Activated CD4-positive, alpha-beta T cell treated with anti-CD3 and anti-CD28 coated beads, Interleukin-2, amount 10 ng/mL, durations not matched to agents 24 days and 14 days (primary cell): Measurements from ENCODE around the gene MEGF10. TPM values are rescaled to one million over a fixed set of nuclear protein-coding genes. Genes with fewer than 3 reads are reported as not detected.

Experiments
- DNase-seq: peaks from one replicate; pipeline ENCODE4 v3.0.0; 2022
- H3K27ac Mint-ChIP-seq: one replicate; pipeline ENCODE4 v1.8.0; 2022; ENCODE audit warnings: mild to moderate bottlenecking, mixed read lengths
- H3K27me3 Mint-ChIP-seq: one replicate; pipeline ENCODE4 v1.8.0; 2022; ENCODE audit warnings: mixed read lengths
- H3K36me3 Mint-ChIP-seq: one replicate; pipeline ENCODE4 v1.8.0; 2022; ENCODE audit warnings: low read depth, mild to moderate bottlenecking, mixed read lengths
- H3K4me1 Mint-ChIP-seq: one replicate; pipeline ENCODE4 v1.8.0; 2021; ENCODE audit warnings: mixed read lengths
- H3K4me3 Mint-ChIP-seq: one replicate; pipeline ENCODE4 v1.8.0; 2022; ENCODE audit warnings: mild to moderate bottlenecking, moderate library complexity, mixed read lengths
- H3K9me3 Mint-ChIP-seq: one replicate; pipeline ENCODE4 v1.8.0; 2021; ENCODE audit warnings: mixed read lengths
- intact Hi-C: fragments of 100-400 bp; cut with micrococcal nuclease; formaldehyde crosslinking; loops from one replicate; pipeline ENCODE4 v1.15.1; 2023
- total RNA-seq: library from RNA; stranded (reverse); gene quantifications from 2 replicates; pipeline ENCODE4 v1.2.3, GENCODE V29; 2022

The MEGF10 gene
- total RNA-seq, 1 donor from 2014 or later: not detected

- no peak overlapping the region for H3K4me3 Mint-ChIP-seq
- no peak for DNase-seq
- H3K4me1 Mint-ChIP-seq: no peaks in the 10 kb centered on the region
- H3K9me3 Mint-ChIP-seq: no peaks in the 10 kb centered on the region
- no peaks in the 10 kb centered on the region for H3K36me3 Mint-ChIP-seq
- intact Hi-C loops: no loop called here
- peaks cover 3% of the 10 kb centered on the region for H3K27me3 Mint-ChIP-seq
- H3K27ac Mint-ChIP-seq: no peak overlapping the region
These were observed 87.1 kb downstream of the MEGF10 start for GRCh38 chr5:127377651-127378050.

- intact Hi-C loops: no loop called here
- no peak for DNase-seq
These were observed 95.3 kb downstream of the MEGF10 start for GRCh38 chr5:127385936-127386335.

GRCh38 chr5:127386557-127386956 is 96.0 kb downstream of the MEGF10 start:
- no peaks in the 10 kb centered on the region for H3K27me3 Mint-ChIP-seq
- no peaks in the 10 kb centered on the region for H3K36me3 Mint-ChIP-seq
- intact Hi-C loops: no loop called here
- H3K9me3 Mint-ChIP-seq: no peaks in the 10 kb centered on the region
- H3K27ac Mint-ChIP-seq: no peak overlapping the region
- DNase-seq: no peak
- no peak overlapping the region for H3K4me3 Mint-ChIP-seq
- no peaks in the 10 kb centered on the region for H3K4me1 Mint-ChIP-seq

More at GRCh38 chr5:127385936-127386335, 95.3 kb downstream of the MEGF10 start:
- H3K36me3 Mint-ChIP-seq: no peaks in the 10 kb centered on the region
- no peaks in the 10 kb centered on the region for H3K9me3 Mint-ChIP-seq
- H3K4me1 Mint-ChIP-seq: no peaks in the 10 kb centered on the region
- H3K4me3 Mint-ChIP-seq: no peak overlapping the region
- no peaks in the 10 kb centered on the region for H3K27me3 Mint-ChIP-seq
- no peak overlapping the region for H3K27ac Mint-ChIP-seq

- DNase-seq: no peak
- H3K4me1 Mint-ChIP-seq: no peaks in the 10 kb centered on the region
- peaks cover 7% of the 10 kb centered on the region for H3K27me3 Mint-ChIP-seq
- H3K9me3 Mint-ChIP-seq: no peaks in the 10 kb centered on the region
- intact Hi-C loops: no loop called here
- H3K36me3 Mint-ChIP-seq: no peaks in the 10 kb centered on the region
- no peak overlapping the region for H3K4me3 Mint-ChIP-seq
- H3K27ac Mint-ChIP-seq: no peak overlapping the region
These were observed 99.0 kb downstream of the MEGF10 start for GRCh38 chr5:127389601-127390000.

DNA sequence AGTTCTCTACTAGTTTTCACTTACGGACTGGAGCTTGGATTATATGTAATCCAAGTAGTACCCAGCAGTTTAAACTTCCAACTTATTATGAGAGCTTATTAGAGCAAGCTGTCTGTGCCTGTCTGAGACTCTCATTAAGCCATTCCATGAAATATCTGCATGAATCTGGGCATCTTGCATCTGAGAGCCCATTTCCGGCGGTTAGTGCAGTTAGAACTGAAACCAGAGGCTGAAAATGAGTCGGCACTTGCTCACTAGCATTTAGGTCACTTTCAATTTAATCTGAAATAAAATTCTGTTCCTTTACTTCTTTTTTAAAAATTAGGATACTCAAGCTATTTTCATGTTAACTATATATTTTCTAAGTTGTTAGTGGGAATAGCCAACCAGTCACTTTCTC is 102.2 kb downstream of the MEGF10 start:
- H3K4me3 Mint-ChIP-seq: no peak overlapping the region
- H3K9me3 Mint-ChIP-seq: no peaks in the 10 kb centered on the region
- H3K36me3 Mint-ChIP-seq: no peaks in the 10 kb centered on the region
- intact Hi-C loops: no loop called here
- H3K27me3 Mint-ChIP-seq: peaks cover 7% of the 10 kb centered on the region
- H3K4me1 Mint-ChIP-seq: no peaks in the 10 kb centered on the region
- DNase-seq: no peak
- H3K27ac Mint-ChIP-seq: no peak overlapping the region

DNA sequence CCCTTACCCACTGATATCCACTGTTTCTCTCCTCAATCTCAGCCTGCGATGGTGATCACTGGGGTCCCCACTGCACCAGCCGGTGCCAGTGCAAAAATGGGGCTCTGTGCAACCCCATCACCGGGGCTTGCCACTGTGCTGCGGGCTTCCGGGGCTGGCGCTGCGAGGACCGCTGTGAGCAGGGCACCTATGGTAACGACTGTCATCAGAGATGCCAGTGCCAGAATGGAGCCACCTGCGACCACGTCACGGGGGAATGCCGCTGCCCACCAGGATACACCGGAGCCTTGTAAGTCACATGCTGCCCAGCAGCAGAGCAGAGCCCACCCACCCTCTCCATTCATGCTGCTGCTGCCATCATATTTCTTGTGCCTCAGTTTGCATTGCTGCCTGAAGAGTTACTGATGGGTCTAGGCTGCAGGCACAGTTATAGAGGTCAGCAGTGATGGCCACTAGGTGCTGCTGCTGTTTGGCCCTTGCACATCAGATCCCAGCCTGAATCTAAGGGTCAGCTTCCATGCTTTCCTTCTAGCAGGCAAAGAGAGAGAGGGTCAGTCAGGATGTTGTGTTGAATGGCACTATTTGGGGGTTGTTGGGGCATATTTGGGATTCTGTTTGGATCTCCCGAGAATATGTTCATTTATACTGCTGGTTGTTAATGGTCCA is 106.0 kb downstream of the MEGF10 start:
- Mint-ChIP-seq H3K27ac (no peak overlapping the region), H3K27me3 (peaks cover 13% of the 10 kb centered on the region), H3K9me3 (no peaks in the 10 kb centered on the region), H3K4me1 (no peaks in the 10 kb centered on the region), H3K36me3 (no peaks in the 10 kb centered on the region), H3K4me3 (no peak overlapping the region)
- no peak for DNase-seq
- intact Hi-C loops: no loop called here

GRCh38 chr5:127398508-127398907 is 107.9 kb downstream of the MEGF10 start:
- Mint-ChIP-seq H3K27me3 (peaks cover 14% of the 10 kb centered on the region), H3K27ac (no peak overlapping the region), H3K36me3 (no peaks in the 10 kb centered on the region), H3K4me3 (no peak overlapping the region), H3K9me3 (no peaks in the 10 kb centered on the region), H3K4me1 (no peaks in the 10 kb centered on the region)
- intact Hi-C loops: no loop called here
- no peak for DNase-seq

DNA sequence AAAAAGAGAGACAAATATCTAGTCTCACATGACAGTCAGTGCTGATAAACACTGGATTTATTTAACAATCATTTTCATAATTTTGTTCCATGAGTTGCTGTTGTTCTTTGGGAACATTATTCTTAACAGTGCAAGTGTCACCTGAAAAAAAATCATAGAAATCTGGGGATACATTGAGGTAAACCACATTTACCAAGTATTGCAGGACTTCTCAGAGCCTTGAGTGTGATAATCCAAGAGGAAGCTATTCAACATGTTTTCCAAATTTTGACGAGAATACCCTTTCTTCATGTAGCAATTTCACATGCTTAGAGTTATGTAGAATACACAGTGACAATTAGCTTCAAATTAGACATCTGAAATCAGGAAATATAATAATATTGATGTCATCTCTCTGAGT is 108.5 kb downstream of the MEGF10 start:
- Mint-ChIP-seq H3K27ac (no peak overlapping the region), H3K4me1 (no peaks in the 10 kb centered on the region), H3K27me3 (peaks cover 15% of the 10 kb centered on the region), H3K4me3 (no peak overlapping the region), H3K9me3 (no peaks in the 10 kb centered on the region), H3K36me3 (no peaks in the 10 kb centered on the region)
- intact Hi-C loops: no loop called here
- DNase-seq: no peak

- intact Hi-C loops: no loop called here
- H3K4me3 Mint-ChIP-seq: no peak overlapping the region
- no peaks in the 10 kb centered on the region for H3K9me3 Mint-ChIP-seq
- H3K36me3 Mint-ChIP-seq: no peaks in the 10 kb centered on the region
- peaks cover 15% of the 10 kb centered on the region for H3K27me3 Mint-ChIP-seq
- no peaks in the 10 kb centered on the region for H3K4me1 Mint-ChIP-seq
- H3K27ac Mint-ChIP-seq: no peak overlapping the region
- no peak for DNase-seq
These were observed 109.9 kb downstream of the MEGF10 start for GRCh38 chr5:127400539-127400938.

DNA sequence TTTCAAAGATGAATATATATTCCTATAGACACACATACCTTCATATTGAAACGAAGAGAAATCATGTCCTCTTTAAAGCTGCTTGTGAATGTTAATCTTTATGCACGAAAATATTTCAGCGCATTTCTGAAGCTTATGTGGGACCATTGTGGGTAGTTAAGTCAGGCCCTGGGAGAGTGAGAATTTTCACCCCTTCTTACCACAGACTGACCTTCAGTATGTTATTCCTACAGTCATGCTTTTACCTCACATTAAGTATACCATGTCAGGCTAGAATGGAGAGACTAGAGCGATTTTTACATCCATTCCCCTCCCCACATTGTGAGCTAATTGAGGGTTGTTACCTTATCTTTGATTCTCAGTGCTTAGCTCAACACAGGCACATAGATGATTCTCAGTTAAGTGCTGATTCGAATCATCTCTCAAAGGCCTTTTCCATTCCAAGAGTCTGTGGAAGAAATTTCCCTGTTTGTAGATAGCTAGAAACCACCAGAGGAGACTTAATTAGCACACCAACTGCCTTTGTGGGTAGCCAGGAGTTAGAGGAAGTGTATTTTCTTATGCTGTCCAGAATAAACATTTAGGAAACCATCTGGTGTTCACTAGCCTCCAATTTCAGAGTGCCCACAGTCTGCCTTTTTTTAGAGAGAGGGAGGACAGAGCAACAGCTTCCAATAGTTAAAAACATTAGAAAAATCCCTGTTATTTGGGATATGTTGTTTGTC is 110.5 kb downstream of the MEGF10 start:
- no peaks in the 10 kb centered on the region for H3K9me3 Mint-ChIP-seq
- H3K4me1 Mint-ChIP-seq: no peaks in the 10 kb centered on the region
- intact Hi-C loops: no loop called here
- no peak overlapping the region for H3K27ac Mint-ChIP-seq
- DNase-seq: no peak
- H3K36me3 Mint-ChIP-seq: no peaks in the 10 kb centered on the region
- H3K27me3 Mint-ChIP-seq: peaks cover 16% of the 10 kb centered on the region
- H3K4me3 Mint-ChIP-seq: no peak overlapping the region

DNA sequence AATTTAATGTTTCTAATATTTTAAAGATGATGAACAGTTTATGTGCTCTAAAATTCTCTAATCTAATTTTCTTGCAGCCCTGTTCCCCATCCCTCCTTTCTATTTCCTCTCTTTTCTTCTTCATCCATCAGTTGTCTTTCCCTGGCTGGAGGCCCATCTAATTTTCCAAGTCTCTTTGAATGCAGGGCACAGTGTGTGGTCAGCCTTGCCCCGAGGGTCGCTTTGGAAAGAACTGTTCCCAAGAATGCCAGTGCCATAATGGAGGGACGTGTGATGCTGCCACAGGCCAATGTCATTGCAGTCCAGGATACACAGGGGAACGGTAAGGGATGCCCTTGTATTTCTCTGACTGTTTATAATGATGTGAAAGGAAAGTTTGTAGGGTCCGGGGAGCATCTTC is 111.8 kb downstream of the MEGF10 start:
- H3K27me3 Mint-ChIP-seq: peaks cover 22% of the 10 kb centered on the region
- H3K4me3 Mint-ChIP-seq: no peak overlapping the region
- intact Hi-C loops: no loop called here

GRCh38 chr5:127404190-127404589 is 113.6 kb downstream of the MEGF10 start:
- intact Hi-C loops: no loop called here
- Mint-ChIP-seq H3K4me3 (no peak overlapping the region), H3K36me3 (no peaks in the 10 kb centered on the region), H3K4me1 (no peaks in the 10 kb centered on the region), H3K9me3 (no peaks in the 10 kb centered on the region), H3K27ac (no peak overlapping the region), H3K27me3 (peaks cover 23% of the 10 kb centered on the region)
- DNase-seq: no peak

More for the DNA sequence above, 111.8 kb downstream of the MEGF10 start:
- Mint-ChIP-seq H3K9me3 (no peaks in the 10 kb centered on the region), H3K4me1 (no peaks in the 10 kb centered on the region), H3K27ac (no peak overlapping the region), H3K36me3 (no peaks in the 10 kb centered on the region)
- no peak for DNase-seq

- Mint-ChIP-seq H3K4me3 (no peak overlapping the region), H3K4me1 (no peaks in the 10 kb centered on the region), H3K36me3 (no peaks in the 10 kb centered on the region), H3K27me3 (peaks cover 17% of the 10 kb centered on the region), H3K9me3 (no peaks in the 10 kb centered on the region), H3K27ac (no peak overlapping the region)
- intact Hi-C loops: no loop called here
- DNase-seq: no peak
These were observed 115.9 kb downstream of the MEGF10 start for GRCh38 chr5:127406326-127407121.

- Mint-ChIP-seq H3K27ac (no peak overlapping the region), H3K27me3 (peaks cover 12% of the 10 kb centered on the region), H3K9me3 (no peaks in the 10 kb centered on the region), H3K4me1 (no peaks in the 10 kb centered on the region), H3K36me3 (no peaks in the 10 kb centered on the region), H3K4me3 (no peak overlapping the region)
- no peak for DNase-seq
- intact Hi-C loops: no loop called here
These were observed 118.8 kb downstream of the MEGF10 start for GRCh38 chr5:127409246-127409917.
